22Rv1 (cell line): ENCODE results near the gene DYNC1I1.

Source experiments
- H3K27ac ChIP-seq: fragments of 450-650 bp; 2 replicates; pipeline ENCODE4 v1.5.1; 2017
- ZFX ChIP-seq: fragments of 450-650 bp; IDR thresholded peaks from 2 replicates; pipeline ENCODE4 v1.6.1; 2017; ENCODE audit warnings: antibody characterized with exemption, borderline replicate concordance
- TF ChIP-seq, protein P1 (sequence below): fragments of 450-650 bp; IDR thresholded peaks from 2 replicates; pipeline ENCODE4 v1.5.1; 2017; ENCODE audit warnings: mild to moderate bottlenecking

DYNC1I1 gene

DNA sequence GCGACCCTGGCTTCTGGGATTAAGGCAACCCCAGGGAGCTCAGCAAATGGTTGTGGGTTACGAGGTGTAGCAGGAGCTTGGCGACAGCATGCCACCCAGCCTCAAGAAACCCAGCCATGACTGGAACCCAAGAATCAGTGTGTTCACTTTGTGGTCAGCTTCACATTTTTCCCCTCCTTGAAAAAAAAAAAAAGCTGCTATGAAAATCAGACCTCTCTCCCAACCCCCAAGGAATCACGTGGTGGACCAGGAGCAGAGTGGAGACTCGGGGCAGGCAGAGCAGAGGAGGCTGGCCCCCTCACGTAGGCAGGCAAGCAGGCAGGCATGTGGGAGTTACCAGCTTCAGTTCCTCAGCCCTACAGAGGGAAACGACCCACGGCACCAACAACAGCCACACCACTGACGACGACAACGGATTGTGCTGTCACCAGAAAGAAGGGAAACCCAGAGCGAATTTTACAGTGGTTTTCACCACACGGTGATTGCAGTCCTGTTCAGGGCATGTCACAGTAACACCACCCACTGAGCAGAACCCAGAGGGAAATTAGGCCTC lies 346.2 kb downstream of the DYNC1I1 start:
- H3K27ac ChIP-seq = no peak overlapping the region
- TF ChIP-seq, protein P1, sequence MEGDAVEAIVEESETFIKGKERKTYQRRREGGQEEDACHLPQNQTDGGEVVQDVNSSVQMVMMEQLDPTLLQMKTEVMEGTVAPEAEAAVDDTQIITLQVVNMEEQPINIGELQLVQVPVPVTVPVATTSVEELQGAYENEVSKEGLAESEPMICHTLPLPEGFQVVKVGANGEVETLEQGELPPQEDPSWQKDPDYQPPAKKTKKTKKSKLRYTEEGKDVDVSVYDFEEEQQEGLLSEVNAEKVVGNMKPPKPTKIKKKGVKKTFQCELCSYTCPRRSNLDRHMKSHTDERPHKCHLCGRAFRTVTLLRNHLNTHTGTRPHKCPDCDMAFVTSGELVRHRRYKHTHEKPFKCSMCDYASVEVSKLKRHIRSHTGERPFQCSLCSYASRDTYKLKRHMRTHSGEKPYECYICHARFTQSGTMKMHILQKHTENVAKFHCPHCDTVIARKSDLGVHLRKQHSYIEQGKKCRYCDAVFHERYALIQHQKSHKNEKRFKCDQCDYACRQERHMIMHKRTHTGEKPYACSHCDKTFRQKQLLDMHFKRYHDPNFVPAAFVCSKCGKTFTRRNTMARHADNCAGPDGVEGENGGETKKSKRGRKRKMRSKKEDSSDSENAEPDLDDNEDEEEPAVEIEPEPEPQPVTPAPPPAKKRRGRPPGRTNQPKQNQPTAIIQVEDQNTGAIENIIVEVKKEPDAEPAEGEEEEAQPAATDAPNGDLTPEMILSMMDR = no peak
- TF ChIP-seq ZFX = no peak

DNA sequence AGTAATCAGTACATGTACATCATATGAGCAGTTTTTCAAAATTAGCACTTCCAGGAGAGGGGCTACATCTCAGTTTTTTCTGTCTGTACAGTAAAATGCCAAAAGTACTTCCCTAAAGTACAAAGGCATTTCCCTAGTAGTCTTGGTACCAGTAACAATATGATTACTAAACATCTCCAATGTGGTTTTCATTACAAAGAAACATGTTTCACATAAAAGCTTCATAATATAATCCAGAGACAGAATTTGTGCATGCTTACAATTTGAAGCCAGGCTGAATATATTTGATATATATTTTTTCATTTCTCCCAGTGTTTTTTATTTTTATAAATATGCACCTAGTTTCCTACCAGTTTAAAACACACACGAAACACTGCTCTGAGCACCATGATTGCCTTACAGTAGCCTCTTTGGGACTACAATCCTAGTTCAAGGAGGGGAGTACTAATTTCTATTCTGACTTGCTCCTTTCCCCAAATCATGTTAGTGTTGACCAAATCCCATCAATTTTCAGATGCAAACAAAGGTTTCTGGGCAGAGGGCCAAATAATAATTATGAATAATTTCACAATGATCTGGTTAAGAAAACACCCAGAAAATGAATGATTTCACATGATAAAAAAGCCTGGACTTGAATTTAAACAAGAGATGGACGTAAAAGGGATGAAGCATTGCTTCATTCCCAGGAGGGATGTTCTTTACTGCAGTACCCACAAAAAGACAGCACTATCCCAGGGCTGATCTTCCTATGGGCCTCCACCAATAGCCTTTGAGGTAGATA lies 348.3 kb downstream of the DYNC1I1 start:
- TF ChIP-seq ZFX = no peak
- TF ChIP-seq, protein P1 = no peak
- H3K27ac ChIP-seq = no peak overlapping the region

DNA sequence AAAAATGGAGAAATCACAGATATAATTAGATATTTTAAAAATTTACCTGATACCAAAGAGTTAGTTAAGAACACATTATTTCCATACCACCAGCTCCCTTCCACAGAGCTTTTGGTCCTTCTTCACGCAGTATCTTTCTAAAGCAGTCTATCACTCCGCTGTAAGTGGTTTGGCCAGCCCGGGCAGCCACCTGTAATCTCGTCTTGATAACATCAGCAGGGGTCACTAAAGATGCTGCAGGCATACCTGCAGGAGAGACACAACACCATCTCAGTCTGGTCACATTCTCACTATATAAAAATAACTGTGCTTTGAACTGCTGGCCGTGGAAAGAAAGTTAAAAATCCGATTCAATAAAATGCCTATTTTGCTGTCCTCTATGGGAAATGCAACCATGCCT lies 349.4 kb downstream of the DYNC1I1 start:
- H3K27ac ChIP-seq = no peak overlapping the region
- TF ChIP-seq, protein P1 = no peak
- TF ChIP-seq ZFX = no peak

DNA sequence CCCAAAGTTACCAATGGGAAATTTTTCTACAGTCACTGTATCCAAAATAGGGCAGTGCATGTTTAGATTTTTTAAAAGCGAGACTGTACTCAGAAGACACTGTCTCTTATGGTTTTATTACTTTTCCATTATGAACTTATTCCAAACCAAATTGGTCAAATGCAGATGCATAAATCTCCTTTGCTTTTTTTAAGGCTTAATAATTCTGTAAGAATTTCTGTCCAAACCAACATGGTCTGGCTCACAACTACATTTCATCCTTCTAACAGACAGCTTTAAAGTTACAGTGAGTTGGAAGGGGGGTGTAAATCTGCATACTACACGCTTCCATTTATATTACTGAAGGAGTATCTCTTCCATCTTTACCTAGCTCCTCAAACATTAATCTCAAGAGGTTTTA lies 350.4 kb downstream of the DYNC1I1 start:
- H3K27ac ChIP-seq = no peak overlapping the region
- TF ChIP-seq ZFX = no peak
- TF ChIP-seq, protein P1 = no peak

DNA sequence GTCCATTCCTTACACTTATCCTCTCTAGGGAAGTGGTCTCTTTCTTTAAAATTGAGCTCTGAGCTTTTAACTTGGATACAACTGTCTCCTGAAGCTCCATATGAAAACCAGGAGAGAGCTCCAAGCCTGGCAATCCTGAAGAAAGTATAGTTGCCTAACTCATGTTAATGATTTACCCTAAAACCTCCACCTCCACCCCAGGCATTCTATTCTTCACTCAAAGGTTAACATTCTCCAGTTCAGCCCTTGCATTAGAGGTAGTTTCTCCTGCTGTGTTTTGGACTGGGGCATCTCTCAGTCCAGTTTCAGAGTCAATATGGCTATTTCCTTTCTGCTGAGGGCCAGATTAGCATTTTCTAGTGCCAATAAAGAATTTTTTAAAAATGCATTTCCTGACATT lies 354.0 kb downstream of the DYNC1I1 start:
- TF ChIP-seq, protein P1 = no peak
- no peak for TF ChIP-seq ZFX
- 0 out of 2 replicates have a peak overlapping the region, but pooled peaks have one; percentile 4 for H3K27ac ChIP-seq

DNA sequence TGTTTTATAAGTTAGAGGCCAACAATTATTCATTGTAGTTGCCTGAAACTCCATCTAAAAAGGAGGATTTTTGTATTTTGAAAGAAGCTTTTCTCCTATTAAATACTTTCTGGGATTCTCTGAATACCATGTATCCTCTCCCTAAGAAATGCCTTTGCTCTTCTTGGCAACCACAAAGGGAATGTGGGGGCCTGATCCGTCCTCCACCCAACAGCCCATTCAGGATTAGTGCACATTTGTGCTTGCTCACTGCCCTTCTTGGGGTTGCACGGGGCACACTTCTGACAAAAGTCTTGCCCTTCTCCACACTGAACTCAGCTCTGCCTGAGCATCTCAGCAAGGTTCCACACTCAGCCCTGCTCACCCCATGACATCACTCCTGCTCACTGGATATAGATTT lies 355.4 kb downstream of the DYNC1I1 start:
- no peak for TF ChIP-seq ZFX
- TF ChIP-seq, protein P1 = no peak
- H3K27ac ChIP-seq = no peak overlapping the region

DNA sequence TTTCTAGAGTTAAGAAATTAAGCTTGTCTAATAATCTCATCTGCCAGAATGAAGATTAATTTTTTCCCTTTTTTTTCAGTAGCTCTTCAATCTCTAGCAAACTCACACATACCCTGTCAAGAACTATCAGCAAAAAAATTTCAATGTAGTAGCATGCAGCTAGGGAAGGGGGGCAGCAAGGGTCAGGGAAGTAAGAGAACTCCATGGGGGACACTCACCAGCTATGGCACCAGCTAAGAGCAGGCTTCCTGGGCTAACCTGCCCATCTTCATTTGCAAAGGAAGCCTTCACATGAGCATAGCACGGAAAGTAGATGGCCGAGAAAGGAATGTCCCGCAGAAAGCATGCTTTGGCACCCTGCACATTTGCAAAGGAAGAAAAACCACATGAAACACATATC lies 359.2 kb downstream of the DYNC1I1 start:
- no peak overlapping the region for H3K27ac ChIP-seq
- TF ChIP-seq, protein P1 = 0 out of 2 replicates have a peak, but pooled peaks have one; percentile 5
- no peak for TF ChIP-seq ZFX
